GM19438 (cell line): Measurements from ENCODE around the gene CLCN5.

Experiments
- ATAC-seq: cut with Tn5 transposase; IDR thresholded peaks from one replicate; pipeline ENCODE4 v1.9.1; 2021; ENCODE audit warnings: low read depth; ENCODE audit not compliant: unreplicated experiment

CLCN5 gene

GRCh38 chrX:49930039-49930438 lies 7.6 kb downstream of the CLCN5 start:
- ATAC-seq: no peak

- ATAC-seq: no peak
These were observed 10.4 kb downstream of the CLCN5 start for GRCh38 chrX:49932791-49933190.

DNA sequence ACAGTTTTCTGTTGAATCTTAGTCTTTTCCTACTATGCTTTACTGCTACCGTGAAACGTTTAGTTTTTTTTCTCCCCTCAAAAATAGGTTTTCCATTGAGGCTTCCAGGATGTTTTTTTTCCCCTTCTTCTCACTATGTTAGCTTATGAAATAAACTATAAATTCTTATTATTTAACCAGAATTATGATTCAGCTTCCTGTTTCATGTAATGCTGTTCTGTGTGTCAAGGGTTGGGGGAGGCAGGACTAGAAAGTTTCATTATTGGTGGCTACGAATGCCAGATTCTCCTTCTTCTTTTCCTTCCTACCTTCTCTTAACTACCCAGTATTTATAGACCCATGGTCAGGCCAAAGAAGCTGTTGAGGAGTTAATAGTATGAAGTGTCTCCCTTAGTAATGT lies 11.8 kb downstream of the CLCN5 start:
- no peak for ATAC-seq

GRCh38 chrX:49934729-49935128 lies 12.3 kb downstream of the CLCN5 start:
- ATAC-seq: no peak

DNA sequence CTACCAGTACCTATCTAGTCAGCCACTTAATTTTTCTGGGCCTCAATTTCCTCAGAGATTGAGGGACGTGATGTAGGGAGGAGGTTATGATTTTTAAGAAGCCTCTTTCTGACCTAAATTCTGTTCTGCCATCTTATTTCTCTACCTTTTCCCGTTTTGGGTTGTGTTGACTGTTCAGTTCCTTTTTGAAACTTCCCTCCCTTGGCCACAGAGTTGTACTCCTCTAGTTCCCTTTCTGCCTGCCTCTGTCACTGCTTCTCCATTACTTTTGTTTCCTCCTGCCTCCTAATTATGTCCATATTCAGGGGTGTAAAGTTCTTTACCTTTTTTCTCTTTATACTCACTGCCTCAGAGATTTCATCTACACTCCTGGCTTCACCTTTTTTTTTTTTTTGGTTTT lies 25.4 kb downstream of the CLCN5 start:
- no peak for ATAC-seq

- no peak for ATAC-seq
These were observed 27.6 kb downstream of the CLCN5 start for GRCh38 chrX:49949961-49950360.

GRCh38 chrX:49951524-49952193 lies 29.3 kb downstream of the CLCN5 start:
- no peak for ATAC-seq

- no peak for ATAC-seq
These were observed 33.9 kb downstream of the CLCN5 start for GRCh38 chrX:49956313-49956712.

GRCh38 chrX:49958727-49959485 lies 36.5 kb downstream of the CLCN5 start:
- no peak for ATAC-seq

- ATAC-seq: no peak
These were observed 37.2 kb downstream of the CLCN5 start for GRCh38 chrX:49959602-49960001.

DNA sequence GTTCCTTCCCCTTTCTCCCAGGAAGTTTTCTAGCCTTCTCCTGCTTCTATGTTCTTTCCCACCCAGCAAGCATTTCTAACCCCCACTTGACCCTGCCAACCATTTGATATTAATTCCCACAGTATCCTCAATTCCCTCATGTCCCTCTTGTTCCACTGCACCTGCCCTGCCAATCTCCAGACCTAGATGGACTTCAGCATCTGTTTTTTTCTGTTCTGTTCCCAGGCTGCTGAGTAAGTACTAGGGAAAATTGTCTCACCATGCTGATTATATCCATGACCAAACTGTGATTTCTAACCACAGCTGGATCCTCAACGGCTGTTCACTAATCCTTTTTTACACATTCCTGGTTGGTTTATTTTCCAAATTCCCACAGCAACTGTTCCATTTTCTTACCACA lies 37.7 kb downstream of the CLCN5 start:
- no peak for ATAC-seq

DNA sequence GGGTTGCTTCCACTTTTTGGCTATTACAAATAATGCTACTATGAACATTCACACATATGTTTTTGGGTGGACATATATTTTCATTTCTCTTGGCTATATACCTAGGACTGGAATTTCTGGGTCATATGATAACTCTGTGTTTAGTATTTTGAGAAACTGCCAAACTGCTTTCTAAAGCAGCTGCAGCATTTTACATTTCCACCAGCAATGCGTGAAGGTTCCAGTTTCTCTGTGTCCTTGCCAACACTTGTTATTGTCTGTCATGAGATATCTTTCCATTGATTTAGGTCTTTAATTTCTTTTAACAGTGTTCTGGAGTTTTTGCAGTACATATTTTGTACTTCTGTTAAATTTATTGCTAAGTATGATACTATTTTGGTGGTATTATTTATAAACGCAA lies 48.3 kb downstream of the CLCN5 start:
- no peak for ATAC-seq

GRCh38 chrX:49972328-49972860 lies 50.0 kb downstream of the CLCN5 start:
- no peak for ATAC-seq

GRCh38 chrX:49976682-49977197 lies 54.3 kb downstream of the CLCN5 start:
- ATAC-seq: no peak

DNA sequence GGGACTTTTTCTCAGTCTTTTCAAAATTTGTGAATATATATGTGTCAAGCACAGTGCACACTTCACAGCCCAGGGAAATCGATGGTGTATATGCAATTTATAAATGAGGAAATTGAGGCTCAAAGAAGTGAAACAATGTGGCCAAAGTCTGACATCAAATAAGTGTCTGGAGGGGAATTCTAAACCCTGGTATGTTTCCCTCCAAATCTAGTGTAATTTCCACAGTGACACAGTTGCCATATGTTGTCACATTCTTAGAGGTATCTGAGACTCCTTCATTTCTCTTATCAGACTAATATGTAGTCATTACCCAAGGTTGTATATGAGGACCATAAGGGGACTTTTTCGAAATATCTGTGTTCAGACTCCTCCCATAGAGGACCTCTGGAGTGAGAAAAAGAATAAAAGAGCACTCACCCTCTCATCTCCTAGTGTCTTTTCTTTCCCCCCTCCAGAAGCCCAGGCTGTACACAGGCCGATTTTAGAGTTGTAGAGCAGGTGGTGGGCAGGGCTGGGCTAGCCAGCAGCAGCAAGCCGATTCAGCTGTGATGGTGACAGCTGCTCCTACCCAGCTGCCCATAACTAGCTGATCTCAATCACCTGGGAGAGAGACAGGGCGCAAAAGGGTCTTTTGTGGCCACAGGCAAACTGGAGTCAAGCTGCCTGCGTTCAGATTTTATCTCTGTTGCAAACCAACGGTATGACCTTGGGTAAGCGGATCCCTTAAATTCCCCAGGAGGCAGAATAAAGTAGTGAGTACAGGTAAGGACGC lies 55.1 kb downstream of the CLCN5 start:
- ATAC-seq: no peak

DNA sequence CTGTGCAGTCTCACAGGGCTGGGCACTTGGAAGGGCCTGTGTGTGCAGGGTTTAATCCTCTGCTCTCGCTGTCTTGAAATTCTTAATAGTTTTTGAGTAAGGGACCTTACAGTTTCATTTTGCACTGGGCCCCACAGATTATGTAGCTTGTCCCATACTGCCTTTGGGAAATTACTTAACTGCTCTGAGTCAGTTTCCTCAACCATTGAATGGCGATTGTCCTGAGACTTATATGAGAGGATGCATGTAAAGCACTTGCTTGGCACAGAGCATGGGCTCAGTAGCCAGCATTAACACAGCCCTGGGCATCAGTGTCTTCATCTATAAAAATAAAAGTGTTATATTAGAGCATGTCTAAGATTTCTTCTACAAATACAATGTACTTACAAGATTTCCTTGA lies 55.8 kb downstream of the CLCN5 start:
- ATAC-seq: no peak

DNA sequence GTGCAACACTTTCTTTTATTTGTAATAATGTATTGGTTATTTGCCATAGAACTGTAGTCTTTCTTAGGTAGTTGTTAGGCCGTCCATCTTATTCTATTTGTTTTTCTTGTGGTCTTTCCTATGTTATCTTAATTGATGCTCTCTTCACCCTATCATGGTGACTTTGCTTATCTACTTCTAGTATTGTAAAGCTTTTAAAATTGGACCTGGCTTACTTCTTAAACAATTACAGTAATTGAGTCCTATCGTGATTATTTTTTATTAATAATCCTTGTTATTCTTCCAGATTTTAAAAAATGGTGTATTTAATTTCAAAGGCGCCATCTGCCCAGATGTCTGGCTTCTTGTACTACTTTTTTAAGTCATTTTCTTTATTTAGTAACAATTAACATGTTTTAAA lies 63.7 kb downstream of the CLCN5 start:
- ATAC-seq: no peak

GRCh38 chrX:49987651-49988050 lies 65.3 kb downstream of the CLCN5 start:
- no peak for ATAC-seq

DNA sequence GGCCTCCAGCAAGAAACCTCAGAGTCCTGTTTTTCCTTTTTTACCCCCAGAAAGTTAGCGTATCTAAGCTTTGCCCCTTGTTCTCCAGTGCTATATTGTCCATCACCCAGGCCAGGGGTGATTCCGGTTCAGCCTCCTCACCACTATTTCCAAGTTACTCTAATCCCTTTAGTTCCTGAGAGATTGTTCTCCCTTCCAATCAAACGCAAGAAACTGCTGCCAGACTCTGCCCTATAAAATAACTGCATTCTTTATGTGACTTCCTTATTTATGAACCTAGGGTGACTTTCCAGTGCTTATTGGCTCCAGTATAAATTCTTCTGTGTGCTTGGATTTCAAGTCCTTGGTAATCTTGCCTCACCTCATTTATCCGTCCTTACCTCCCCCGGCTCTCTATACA lies 65.7 kb downstream of the CLCN5 start:
- no peak for ATAC-seq

GRCh38 chrX:49991758-49992157 lies 69.4 kb downstream of the CLCN5 start:
- ATAC-seq: no peak

GRCh38 chrX:49992853-49993252 lies 70.5 kb downstream of the CLCN5 start:
- ATAC-seq: no peak
